ENCODE data around the gene DCAF8L2. TPM values are rescaled to one million over a fixed set of nuclear protein-coding genes. Genes with fewer than 3 reads are reported as not detected.

Gene DCAF8L2
- total RNA-seq, 1 experiment from 2014 or later: not detected

DNA sequence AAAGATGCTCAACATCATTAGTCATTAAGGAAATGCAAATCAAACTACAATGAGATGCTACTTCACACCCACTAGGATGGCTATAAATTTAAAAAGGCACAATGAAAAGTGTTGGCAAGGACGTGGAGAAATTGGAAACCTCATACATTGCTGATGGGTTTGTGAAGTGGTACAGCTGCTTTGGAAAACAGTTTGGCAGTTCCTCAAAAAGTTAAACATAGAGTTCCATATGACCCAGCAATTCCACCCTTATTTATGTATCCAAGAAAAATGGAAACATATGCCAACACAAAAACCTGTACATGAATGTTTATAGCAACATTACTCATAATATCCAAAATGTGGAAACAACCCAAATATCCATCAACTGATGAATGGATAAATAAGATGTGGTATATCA, 116.4 kb downstream of the DCAF8L2 start:
- peaks cover 6% of the 10 kb centered on the region for H3K9me3 ChIP-seq (ENCODE audit: control insufficient read depth, low read depth, low read length)
- H2BK12ac ChIP-seq (ENCODE audit: insufficient read length, low read depth, low read length): no peak overlapping the region
- no peaks in the 10 kb centered on the region for H3K79me2 ChIP-seq (ENCODE audit: insufficient read depth, low read length)
- no peaks in the 10 kb centered on the region for H4K20me1 ChIP-seq (ENCODE audit: control insufficient read depth, insufficient read depth, insufficient read length)
- no peak overlapping the region for H3K27ac ChIP-seq (ENCODE audit: insufficient read length, low read depth, low read length)
- H3K4ac ChIP-seq (ENCODE audit: low read depth, low read length): no peak overlapping the region
- no CpG with 5 or more reads among the region's 1 CpG for WGBS (ENCODE audit: extremely low coverage, insufficient read length, low lambda C conversion rate)
- Mint-ChIP-seq H3K9me3 (peaks cover 48 to 52% of the 10 kb centered on the region in 2 experiments), H3K36me3 (ENCODE audit: insufficient read depth in 1 of 3, low read depth in 3 of 3) (no peaks in the 10 kb centered on the region; a peak in 3 of 7 replicates), H3K27me3 (ENCODE audit: low read depth) (no peaks in the 10 kb centered on the region), H3K27ac (no peak overlapping the region), H3K4me3 (no peak overlapping the region), H3K4me1 (no peaks in the 10 kb centered on the region)
- no peak overlapping the region for H2BK20ac ChIP-seq (ENCODE audit: low read depth, low read length, poor library complexity, severe bottlenecking)
- DNase-seq: no peak
- H3K79me1 ChIP-seq (ENCODE audit: insufficient read depth, low read depth, low read length, poor library complexity, severe bottlenecking): no peaks in the 10 kb centered on the region
- H3K23ac ChIP-seq (ENCODE audit: insufficient read length, low read depth, low read length): no peak overlapping the region
- no peak overlapping the region for H3K56ac ChIP-seq (ENCODE audit: insufficient read length, low read depth, low read length)
- H2AFZ ChIP-seq (ENCODE audit: low read length): no peak overlapping the region
- no peak overlapping the region for H3K4me2 ChIP-seq (ENCODE audit: insufficient read depth, insufficient read length, low read length)
- no peaks in the 10 kb centered on the region for H3K27me3 ChIP-seq (ENCODE audit: insufficient read depth, low read length)
- no peak overlapping the region for H3K18ac ChIP-seq (ENCODE audit: insufficient read length, low read depth, low read length)
- TF ChIP-seq, protein P1, sequence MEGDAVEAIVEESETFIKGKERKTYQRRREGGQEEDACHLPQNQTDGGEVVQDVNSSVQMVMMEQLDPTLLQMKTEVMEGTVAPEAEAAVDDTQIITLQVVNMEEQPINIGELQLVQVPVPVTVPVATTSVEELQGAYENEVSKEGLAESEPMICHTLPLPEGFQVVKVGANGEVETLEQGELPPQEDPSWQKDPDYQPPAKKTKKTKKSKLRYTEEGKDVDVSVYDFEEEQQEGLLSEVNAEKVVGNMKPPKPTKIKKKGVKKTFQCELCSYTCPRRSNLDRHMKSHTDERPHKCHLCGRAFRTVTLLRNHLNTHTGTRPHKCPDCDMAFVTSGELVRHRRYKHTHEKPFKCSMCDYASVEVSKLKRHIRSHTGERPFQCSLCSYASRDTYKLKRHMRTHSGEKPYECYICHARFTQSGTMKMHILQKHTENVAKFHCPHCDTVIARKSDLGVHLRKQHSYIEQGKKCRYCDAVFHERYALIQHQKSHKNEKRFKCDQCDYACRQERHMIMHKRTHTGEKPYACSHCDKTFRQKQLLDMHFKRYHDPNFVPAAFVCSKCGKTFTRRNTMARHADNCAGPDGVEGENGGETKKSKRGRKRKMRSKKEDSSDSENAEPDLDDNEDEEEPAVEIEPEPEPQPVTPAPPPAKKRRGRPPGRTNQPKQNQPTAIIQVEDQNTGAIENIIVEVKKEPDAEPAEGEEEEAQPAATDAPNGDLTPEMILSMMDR (conservative IDR thresholded peaks at IDR 0.05): no peak
- no peak overlapping the region for H3K9ac ChIP-seq (ENCODE audit: extremely low read depth, insufficient read length, low read length)
- H4K91ac ChIP-seq (ENCODE audit: insufficient read length, low read depth, low read length): no peak overlapping the region
- no peak overlapping the region for H3T11ph ChIP-seq (ENCODE audit: low read length)
- H2BK15ac ChIP-seq (ENCODE audit: low read depth, low read length): no peak overlapping the region
- no peak overlapping the region for H2AK5ac ChIP-seq (ENCODE audit: insufficient read length, low read length)
- H3K14ac ChIP-seq (ENCODE audit: insufficient read depth, low read length): no peak overlapping the region
- H3K23me2 ChIP-seq (ENCODE audit: insufficient read length, low read depth, low read length, poor library complexity, severe bottlenecking): no peaks in the 10 kb centered on the region
- no peak overlapping the region for H4K8ac ChIP-seq (replicated peaks; ENCODE audit: insufficient read length, low read depth, low read length)
- H4K5ac ChIP-seq (ENCODE audit: insufficient read length, low read depth, low read length): no peak overlapping the region
- no peaks in the 10 kb centered on the region for H3K4me1 ChIP-seq (ENCODE audit: insufficient read depth, low read length)
- H2BK5ac ChIP-seq (ENCODE audit: insufficient read length, low read length): no peak overlapping the region
- no peak overlapping the region for H2BK120ac ChIP-seq (ENCODE audit: low read depth, low read length, poor library complexity, severe bottlenecking)

All from H9 (cell line).